H9 (cell line): ENCODE data around the gene LRG1. TPM values are rescaled to one million over a fixed set of nuclear protein-coding genes. Genes with fewer than 3 reads are reported as not detected.
A peak's percentile ranks its signal among the peaks of the same experiment; 100 is the strongest.

Experiments
- DNase-seq: peaks from one replicate; pipeline ENCODE4 v3.0.0-alpha.2; 2017
- H2AFZ ChIP-seq: one replicate; pipeline ENCODE4 v1.6.1; 2013; ENCODE audit warnings: mild to moderate bottlenecking, low read length, control low read depth, moderate library complexity
- H2AK5ac ChIP-seq: 2 replicates; pipeline ENCODE4 v1.6.1; 2013; ENCODE audit warnings: low read length, control low read depth, mixed read lengths; ENCODE audit not compliant: insufficient read length
- H2BK120ac ChIP-seq: one replicate; pipeline ENCODE4 v1.6.1; 2013; ENCODE audit warnings: low read depth, mild to moderate bottlenecking, low read length, control low read depth, inconsistent platforms; ENCODE audit not compliant: poor library complexity, severe bottlenecking
- H2BK12ac ChIP-seq: 2 replicates; pipeline ENCODE4 v1.6.1; 2013; ENCODE audit warnings: low read length, control low read depth, mixed read lengths, low read depth; ENCODE audit not compliant: insufficient read length
- H2BK15ac ChIP-seq: 2 replicates; pipeline ENCODE4 v1.6.1; 2013; ENCODE audit warnings: low read depth, low read length, control low read depth
- H2BK20ac ChIP-seq: one replicate; pipeline ENCODE4 v1.6.1; 2013; ENCODE audit warnings: low read depth, mild to moderate bottlenecking, low read length, control low read depth, inconsistent platforms; ENCODE audit not compliant: poor library complexity, severe bottlenecking
- H2BK5ac ChIP-seq: 2 replicates; pipeline ENCODE4 v1.6.1; 2013; ENCODE audit warnings: low read length, control low read depth, mixed read lengths; ENCODE audit not compliant: insufficient read length
- H3K14ac ChIP-seq: 2 replicates; pipeline ENCODE4 v1.6.1; 2013; ENCODE audit warnings: low read length, control low read depth; ENCODE audit not compliant: insufficient read depth
- H3K18ac ChIP-seq: 2 replicates; pipeline ENCODE4 v1.6.1; 2013; ENCODE audit warnings: low read depth, mild to moderate bottlenecking, mixed read lengths, low read length, control low read depth; ENCODE audit not compliant: insufficient read length
- H3K23ac ChIP-seq: 2 replicates; pipeline ENCODE4 v1.6.1; 2013; ENCODE audit warnings: low read length, control low read depth, mixed read lengths, low read depth; ENCODE audit not compliant: insufficient read length
- H3K23me2 ChIP-seq: 2 replicates; pipeline ENCODE4 v1.6.1; 2013; ENCODE audit warnings: low read depth, mild to moderate bottlenecking, mixed read lengths, low read length, control low read depth; ENCODE audit not compliant: insufficient read length, poor library complexity, severe bottlenecking
- H3K27ac ChIP-seq: 2 replicates; pipeline ENCODE4 v1.5.1; 2013; ENCODE audit warnings: low read length, control low read depth, mixed read lengths, low read depth; ENCODE audit not compliant: insufficient read length
- H3K27me3 ChIP-seq: 2 replicates; pipeline ENCODE4 v1.6.1; 2013; ENCODE audit warnings: low read length, control low read depth, inconsistent platforms; ENCODE audit not compliant: insufficient read depth
- H3K4ac ChIP-seq: 2 replicates; pipeline ENCODE4 v1.6.1; 2013; ENCODE audit warnings: low read depth, mild to moderate bottlenecking, control low read depth, inconsistent platforms, low read length, moderate library complexity
- H3K4me1 ChIP-seq: 2 replicates; pipeline ENCODE4 v1.6.1; 2013; ENCODE audit warnings: low read length, control low read depth, inconsistent platforms; ENCODE audit not compliant: insufficient read depth
- H3K4me2 ChIP-seq: 2 replicates; pipeline ENCODE4 v1.6.1; 2013; ENCODE audit warnings: low read length, control low read depth, mixed read lengths; ENCODE audit not compliant: insufficient read length, insufficient read depth
- H3K56ac ChIP-seq: 2 replicates; pipeline ENCODE4 v1.6.1; 2013; ENCODE audit warnings: low read depth, mild to moderate bottlenecking, mixed read lengths, low read length, control low read depth; ENCODE audit not compliant: insufficient read length
- H3K79me1 ChIP-seq: 2 replicates; pipeline ENCODE4 v1.6.1; 2013; ENCODE audit warnings: low read depth, mild to moderate bottlenecking, moderate library complexity, low read length, control low read depth, inconsistent platforms; ENCODE audit not compliant: insufficient read depth, poor library complexity, severe bottlenecking
- H3K79me2 ChIP-seq: 2 replicates; pipeline ENCODE4 v1.6.1; 2013; ENCODE audit warnings: low read length, control low read depth, inconsistent platforms; ENCODE audit not compliant: insufficient read depth
- H3K9ac ChIP-seq: 2 replicates; pipeline ENCODE4 v1.6.1; 2013; ENCODE audit warnings: low read length, control low read depth, mixed read lengths; ENCODE audit not compliant: insufficient read length; ENCODE audit errors: extremely low read depth
- H3K9me3 ChIP-seq: one replicate; pipeline ENCODE4 v1.6.1; 2013; ENCODE audit warnings: low read depth, low read length, inconsistent platforms; ENCODE audit not compliant: control insufficient read depth
- H3T11ph ChIP-seq: one replicate; pipeline ENCODE4 v1.6.1; 2013; ENCODE audit warnings: mild to moderate bottlenecking, low read length, control low read depth, inconsistent platforms
- H4K20me1 ChIP-seq: one replicate; pipeline ENCODE4 v1.6.1; 2013; ENCODE audit not compliant: control insufficient read depth, insufficient read length, insufficient read depth
- H4K5ac ChIP-seq: 2 replicates; pipeline ENCODE4 v1.6.1; 2013; ENCODE audit warnings: low read depth, mild to moderate bottlenecking, mixed read lengths, low read length, control low read depth; ENCODE audit not compliant: insufficient read length
- H4K8ac ChIP-seq: replicated peaks from 2 replicates; pipeline ENCODE4 v1.6.1; 2013; ENCODE audit warnings: low read length, control low read depth, mixed read lengths, low read depth; ENCODE audit not compliant: insufficient read length
- H4K91ac ChIP-seq: 2 replicates; pipeline ENCODE4 v1.6.1; 2013; ENCODE audit warnings: low read depth, mild to moderate bottlenecking, moderate library complexity, mixed read lengths, low read length, control low read depth; ENCODE audit not compliant: insufficient read length
- H3K27ac Mint-ChIP-seq, 3 experiments: 2 replicates in 2 of 3; 3 replicates in 1 of 3; pipeline ENCODE4 v1.8.0; 2020 to 2021; ENCODE audit warnings: mixed read lengths in 3 of 3, mild to moderate bottlenecking in 1 of 3, moderate library complexity in 1 of 3
- H3K27me3 Mint-ChIP-seq: 2 replicates; pipeline ENCODE4 v1.8.0; 2021; ENCODE audit warnings: low read depth, mild to moderate bottlenecking, moderate library complexity, mixed read lengths
- H3K36me3 Mint-ChIP-seq, 3 experiments: 2 replicates in 2 of 3; 3 replicates in 1 of 3; pipeline ENCODE4 v1.8.0; 2020 to 2021; ENCODE audit warnings: low read depth in 3 of 3, mixed read lengths in 3 of 3; ENCODE audit not compliant: insufficient read depth in 1 of 3
- H3K4me1 Mint-ChIP-seq, 2 experiments: 2 replicates each; pipeline ENCODE4 v1.8.0; 2020; ENCODE audit warnings: mixed read lengths in 2 of 2
- H3K4me3 Mint-ChIP-seq, 2 experiments: 2 replicates in 1 of 2; 3 replicates in 1 of 2; pipeline ENCODE4 v1.8.0; 2020 to 2021; ENCODE audit warnings: mild to moderate bottlenecking in 2 of 2, mixed read lengths in 2 of 2, moderate library complexity in 1 of 2
- H3K9me3 Mint-ChIP-seq, 2 experiments: 2 replicates in 1 of 2; 3 replicates in 1 of 2; pipeline ENCODE4 v1.8.0; 2020; ENCODE audit warnings: mild to moderate bottlenecking in 2 of 2, mixed read lengths in 2 of 2, moderate library complexity in 1 of 2
- CTCF ChIP-seq: fragments of 200-600 bp; sonication (generic); conservative IDR thresholded peaks from 3 replicates; pipeline ENCODE4 v1.8.0; 2021; ENCODE audit warnings: antibody characterized with exemption, mild to moderate bottlenecking
- WGBS: extraction: QIAGEN DNeasy Blood & Tissue Kit; methylation state at CpG from one replicate; pipeline ENCODE4 v1.1.7; 2013; ENCODE audit warnings: missing lambda C conversion rate, low lambda C conversion rate, mixed read lengths; ENCODE audit not compliant: insufficient read length; ENCODE audit errors: extremely low coverage; 5-methylcytosine and 5-hydroxymethylcytosine counted together
- total RNA-seq: library from RNA; stranded (reverse); gene quantifications from 2 replicates; pipeline ENCODE4 v1.2.1, GENCODE V29; 2021

LRG1 gene
- total RNA-seq, 1 experiment from 2014 or later: 0.24 TPM

GRCh38 chr19:4577020-4577782, 37.4 kb upstream of the LRG1 start:
- peaks cover 0 to 2% of the 10 kb centered on the region in 2 experiments; a peak in 2 of 5 replicates for H3K9me3 Mint-ChIP-seq
- H4K91ac ChIP-seq: no peak overlapping the region
- peaks cover 4% of the 10 kb centered on the region; the same call in 1 of the 2 replicates for H3K4me1 ChIP-seq
- H3K79me2 ChIP-seq: no peaks in the 10 kb centered on the region; the same call in 1 of the 2 replicates
- H3K9ac ChIP-seq: no peak overlapping the region
- no peaks in the 10 kb centered on the region for H3K9me3 ChIP-seq
- H3K23me2 ChIP-seq: no peaks in the 10 kb centered on the region
- H3K14ac ChIP-seq: no peak overlapping the region
- H3K27me3 ChIP-seq: no peaks in the 10 kb centered on the region
- 0 out of 7 replicates have a peak overlapping the region, but pooled peaks of 2 of the 3 experiments have one; percentile 32 to 55 for H3K27ac Mint-ChIP-seq
- no peak overlapping the region for H2AK5ac ChIP-seq
- no CpG with 5 or more reads among the region's 5 CpGs for WGBS
- H2BK12ac ChIP-seq: no peak overlapping the region
- no peak overlapping the region for H3K4me2 ChIP-seq
- H4K8ac ChIP-seq: no peak overlapping the region
- H3T11ph ChIP-seq: no peak overlapping the region
- no peak overlapping the region for H3K4ac ChIP-seq
- peaks cover 7% of the 10 kb centered on the region for H3K79me1 ChIP-seq
- no peak overlapping the region for H2AFZ ChIP-seq
- no peak overlapping the region; a peak in 2 of 5 replicates for H3K4me3 Mint-ChIP-seq
- no peak for TF ChIP-seq CTCF
- H3K18ac ChIP-seq: no peak overlapping the region
- no peak overlapping the region for H3K56ac ChIP-seq
- no peak overlapping the region for H3K23ac ChIP-seq
- H3K4me1 Mint-ChIP-seq: peaks cover 19 to 40% of the 10 kb centered on the region in 2 experiments
- H2BK15ac ChIP-seq: no peak overlapping the region
- peaks cover 19% of the 10 kb centered on the region for H3K27me3 Mint-ChIP-seq
- H2BK20ac ChIP-seq: no peak overlapping the region
- H3K27ac ChIP-seq: no peak overlapping the region
- H2BK120ac ChIP-seq: no peak overlapping the region
- DNase-seq: peak; percentile 57
- peaks cover 0 to 6% (median 1%) of the 10 kb centered on the region in 3 experiments; a peak in 2 of 7 replicates for H3K36me3 Mint-ChIP-seq
- H2BK5ac ChIP-seq: no peak overlapping the region
- no peaks in the 10 kb centered on the region for H4K20me1 ChIP-seq
- H4K5ac ChIP-seq: no peak overlapping the region
